PFSK-1 (cell line): ENCODE results near the gene CDKN2B-AS1.

Experiments
- FOXP2 ChIP-seq: optimal IDR thresholded peaks from 2 replicates; pipeline ENCODE3; 2011; ENCODE audit warnings: borderline replicate concordance, control low read depth, inconsistent platforms; ENCODE audit not compliant: insufficient read depth; ENCODE audit errors: extremely low read length, extremely low read depth
- POLR2AphosphoS5 ChIP-seq: IDR thresholded peaks from 2 replicates; pipeline ENCODE4 v1.6.1; 2012; ENCODE audit warnings: low read depth, mild to moderate bottlenecking, control low read depth, low read length, moderate library complexity
- REST ChIP-seq, 2 experiments: IDR thresholded peaks; 2 replicates each; pipeline versions ENCODE4 v1.6.1 to v1.8.0; 2011 to 2012; ENCODE audit warnings: low read depth in 2 of 2, low read length in 2 of 2, control low read depth in 1 of 2, inconsistent platforms in 1 of 2, mild to moderate bottlenecking in 1 of 2, moderate library complexity in 1 of 2; ENCODE audit not compliant: insufficient read depth in 1 of 2
- SIN3A ChIP-seq: IDR thresholded peaks from 2 replicates; pipeline ENCODE4 v1.6.1; 2012; ENCODE audit warnings: mild to moderate bottlenecking, low read length, moderate library complexity, borderline replicate concordance; ENCODE audit not compliant: insufficient read depth
- TAF1 ChIP-seq: IDR thresholded peaks from 2 replicates; pipeline ENCODE4 v1.6.1; 2012; ENCODE audit warnings: low read length, control low read depth, borderline replicate concordance; ENCODE audit not compliant: insufficient read depth

GRCh38 chr9:22102146-22103053 lies 107.8 kb downstream of the CDKN2B-AS1 start:
- no peak for TF ChIP-seq REST (IDR thresholded peaks at IDR 0.05; ENCODE audit: insufficient read depth in 1 of 2, low read depth in 2 of 2, low read length in 2 of 2)
- TF ChIP-seq POLR2AphosphoS5 = no peak
- no peak for TF ChIP-seq TAF1
- TF ChIP-seq SIN3A = no peak
- TF ChIP-seq FOXP2 = no peak
